ENCODE data around the gene GPLD1. TPM values are rescaled to one million over a fixed set of nuclear protein-coding genes. Genes with fewer than 3 reads are reported as not detected.

The GPLD1 gene
- total and polyA plus RNA-seq, 4 donors = 15.5 to 62.0 (median 22.2) TPM

DNA sequence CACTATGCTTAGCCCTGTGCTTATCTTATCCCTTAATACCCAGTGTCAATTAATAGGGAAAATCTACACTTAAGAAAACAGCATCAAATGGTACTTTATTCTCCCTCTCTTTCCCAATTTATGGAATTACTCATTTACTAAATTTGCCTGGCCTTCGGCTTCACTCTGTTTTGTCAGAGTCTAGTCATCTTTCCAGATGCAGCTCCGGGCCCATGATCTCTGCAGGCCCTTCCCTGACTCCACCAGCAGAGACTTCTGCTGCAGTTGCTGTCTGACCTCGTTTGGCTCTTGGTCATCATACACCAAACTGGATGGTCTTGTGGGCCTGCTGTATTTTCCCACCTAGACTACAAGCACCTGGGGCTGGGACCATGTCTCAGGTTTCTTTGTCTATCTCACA lies 59.3 kb downstream of the GPLD1 start:
- Histone ChIP-seq H3K27me3 (ENCODE audit: control insufficient read depth in 4 of 4, insufficient read depth in 4 of 4, low read length in 3 of 4) (no peaks in the 10 kb centered on the region), H3K9me3 (ENCODE audit: control insufficient read depth in 4 of 4, low read length in 3 of 4) (no peaks in the 10 kb centered on the region), H3K4me1 (ENCODE audit: control insufficient read depth in 4 of 4, insufficient read depth in 4 of 4, low read length in 3 of 4) (no peaks in the 10 kb centered on the region), H3K9ac (ENCODE audit: low read depth in 1 of 2, low read length in 2 of 2) (no peak overlapping the region), H3K4me3 (ENCODE audit: low read depth in 1 of 3, low read length in 3 of 3) (no peak overlapping the region), H3K36me3 (ENCODE audit: control insufficient read depth in 4 of 4, insufficient read depth in 3 of 4, low read depth in 1 of 4, low read length in 3 of 4) (peaks cover 5 to 52% (median 43%) of the 10 kb centered on the region in 4 donors), H3K27ac (ENCODE audit: low read depth in 1 of 2, low read length in 2 of 2) (no peak overlapping the region)
- TF ChIP-seq NR2F2 (IDR thresholded peaks at IDR 0.05) = no peak
- TF ChIP-seq YY1 (IDR thresholded peaks at IDR 0.05) = no peak
- TF ChIP-seq HNF4G (IDR thresholded peaks at IDR 0.05) = no peak
- TF ChIP-seq HNF4A (conservative IDR thresholded peaks at IDR 0.05) = no peak
- no peak for DNase-seq (ENCODE audit: low spot score)
- 77% methylated on average over 3 of the region's 3 CpGs for WGBS

DNA sequence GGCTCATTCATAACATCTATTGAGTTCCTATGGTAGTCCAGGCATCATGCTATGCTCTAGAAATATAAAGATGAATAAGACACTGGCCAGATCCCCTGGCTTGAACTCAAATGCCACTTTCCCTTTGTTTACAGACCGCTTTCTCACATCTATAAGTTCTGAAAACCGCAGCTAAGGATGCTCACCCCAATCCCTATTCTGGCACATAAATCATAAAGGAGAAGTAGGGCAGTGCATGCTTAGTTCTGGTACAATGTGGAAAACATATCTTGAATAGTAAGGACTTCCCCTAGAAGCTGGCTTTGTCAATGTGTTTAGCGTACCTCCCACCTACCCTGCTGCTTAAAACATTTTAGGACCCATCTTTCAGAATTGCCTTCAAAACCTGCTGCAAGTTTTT lies 60.2 kb downstream of the GPLD1 start:
- Histone ChIP-seq H3K4me3 (ENCODE audit: low read depth in 1 of 3, low read length in 3 of 3) (no peak overlapping the region), H3K9me3 (ENCODE audit: control insufficient read depth in 4 of 4, low read length in 3 of 4) (no peaks in the 10 kb centered on the region), H3K36me3 (ENCODE audit: control insufficient read depth in 4 of 4, insufficient read depth in 3 of 4, low read depth in 1 of 4, low read length in 3 of 4) (peaks cover 5 to 62% (median 52%) of the 10 kb centered on the region in 4 donors), H3K9ac (ENCODE audit: low read depth in 1 of 2, low read length in 2 of 2) (no peak overlapping the region), H3K27me3 (ENCODE audit: control insufficient read depth in 4 of 4, insufficient read depth in 4 of 4, low read length in 3 of 4) (no peaks in the 10 kb centered on the region), H3K4me1 (ENCODE audit: control insufficient read depth in 4 of 4, insufficient read depth in 4 of 4, low read length in 3 of 4) (no peaks in the 10 kb centered on the region), H3K27ac (ENCODE audit: low read depth in 1 of 2, low read length in 2 of 2) (no peak overlapping the region)
- TF ChIP-seq RAD21 (IDR thresholded peaks at IDR 0.05) (no peak), GABPA (IDR thresholded peaks at IDR 0.05 in 1 of 2, conservative IDR thresholded peaks at IDR 0.05 in 1 of 2) (no peak), YY1 (IDR thresholded peaks at IDR 0.05) (no peak), EGR1 (IDR thresholded peaks at IDR 0.05; ENCODE audit: low read depth in 2 of 2) (no peak)
- WGBS = 88% methylated on average over 3 of the region's 3 CpGs
- DNase-seq (ENCODE audit: low spot score) = no peak

DNA sequence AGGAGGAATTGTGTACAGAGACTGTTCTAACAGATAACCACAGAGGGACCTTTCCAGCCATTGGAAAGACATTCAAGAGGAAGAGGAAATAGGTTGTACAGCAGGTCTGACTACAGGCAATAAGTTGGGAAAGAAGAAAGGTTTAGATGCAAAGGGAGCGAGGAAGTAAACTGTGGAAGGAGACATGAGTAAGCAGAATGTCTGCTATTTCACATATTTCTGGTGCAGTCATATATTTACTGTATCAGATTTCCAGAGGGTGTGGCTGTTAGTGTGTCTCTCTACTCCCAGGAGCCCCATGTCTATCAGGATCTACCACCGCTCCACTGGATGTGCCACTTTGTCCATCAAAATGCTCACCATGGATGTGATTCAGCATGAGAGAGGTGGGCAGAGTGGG lies 60.8 kb downstream of the GPLD1 start:
- DNase-seq (ENCODE audit: low spot score) = no peak
- H3K4me3 ChIP-seq (ENCODE audit: low read depth in 1 of 3, low read length in 3 of 3) = no peak overlapping the region
- H3K4me1 ChIP-seq (ENCODE audit: control insufficient read depth in 4 of 4, insufficient read depth in 4 of 4, low read length in 3 of 4) = no peaks in the 10 kb centered on the region
- no peak overlapping the region for H3K9ac ChIP-seq (ENCODE audit: low read depth in 1 of 2, low read length in 2 of 2)
- peaks cover 5 to 63% (median 57%) of the 10 kb centered on the region in 4 donors for H3K36me3 ChIP-seq (ENCODE audit: control insufficient read depth in 4 of 4, insufficient read depth in 3 of 4, low read depth in 1 of 4, low read length in 3 of 4)
- TF ChIP-seq, protein P1, sequence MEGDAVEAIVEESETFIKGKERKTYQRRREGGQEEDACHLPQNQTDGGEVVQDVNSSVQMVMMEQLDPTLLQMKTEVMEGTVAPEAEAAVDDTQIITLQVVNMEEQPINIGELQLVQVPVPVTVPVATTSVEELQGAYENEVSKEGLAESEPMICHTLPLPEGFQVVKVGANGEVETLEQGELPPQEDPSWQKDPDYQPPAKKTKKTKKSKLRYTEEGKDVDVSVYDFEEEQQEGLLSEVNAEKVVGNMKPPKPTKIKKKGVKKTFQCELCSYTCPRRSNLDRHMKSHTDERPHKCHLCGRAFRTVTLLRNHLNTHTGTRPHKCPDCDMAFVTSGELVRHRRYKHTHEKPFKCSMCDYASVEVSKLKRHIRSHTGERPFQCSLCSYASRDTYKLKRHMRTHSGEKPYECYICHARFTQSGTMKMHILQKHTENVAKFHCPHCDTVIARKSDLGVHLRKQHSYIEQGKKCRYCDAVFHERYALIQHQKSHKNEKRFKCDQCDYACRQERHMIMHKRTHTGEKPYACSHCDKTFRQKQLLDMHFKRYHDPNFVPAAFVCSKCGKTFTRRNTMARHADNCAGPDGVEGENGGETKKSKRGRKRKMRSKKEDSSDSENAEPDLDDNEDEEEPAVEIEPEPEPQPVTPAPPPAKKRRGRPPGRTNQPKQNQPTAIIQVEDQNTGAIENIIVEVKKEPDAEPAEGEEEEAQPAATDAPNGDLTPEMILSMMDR (IDR thresholded peaks at IDR 0.05; ENCODE audit: low read depth, low read length, missing input control) = no peak
- TF ChIP-seq NR2F2 (IDR thresholded peaks at IDR 0.05) = no peak
- no peak for TF ChIP-seq JUND (IDR thresholded peaks at IDR 0.05)
- no peak for TF ChIP-seq SP1 (IDR thresholded peaks at IDR 0.05)
- TF ChIP-seq YY1 (IDR thresholded peaks at IDR 0.05) = no peak
- TF ChIP-seq, protein P2, sequence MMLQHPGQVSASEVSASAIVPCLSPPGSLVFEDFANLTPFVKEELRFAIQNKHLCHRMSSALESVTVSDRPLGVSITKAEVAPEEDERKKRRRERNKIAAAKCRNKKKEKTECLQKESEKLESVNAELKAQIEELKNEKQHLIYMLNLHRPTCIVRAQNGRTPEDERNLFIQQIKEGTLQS (IDR thresholded peaks at IDR 0.05) = no peak
- no peak for TF ChIP-seq HNF4A (conservative IDR thresholded peaks at IDR 0.05)
- no peak for TF ChIP-seq EGR1 (IDR thresholded peaks at IDR 0.05; ENCODE audit: low read depth in 2 of 2)
- no peak for TF ChIP-seq GABPA (IDR thresholded peaks at IDR 0.05 in 1 of 2, conservative IDR thresholded peaks at IDR 0.05 in 1 of 2)
- TF ChIP-seq HNF4G (IDR thresholded peaks at IDR 0.05) = no peak
- TF ChIP-seq RAD21 (IDR thresholded peaks at IDR 0.05) = no peak
- TF ChIP-seq, protein P3, sequence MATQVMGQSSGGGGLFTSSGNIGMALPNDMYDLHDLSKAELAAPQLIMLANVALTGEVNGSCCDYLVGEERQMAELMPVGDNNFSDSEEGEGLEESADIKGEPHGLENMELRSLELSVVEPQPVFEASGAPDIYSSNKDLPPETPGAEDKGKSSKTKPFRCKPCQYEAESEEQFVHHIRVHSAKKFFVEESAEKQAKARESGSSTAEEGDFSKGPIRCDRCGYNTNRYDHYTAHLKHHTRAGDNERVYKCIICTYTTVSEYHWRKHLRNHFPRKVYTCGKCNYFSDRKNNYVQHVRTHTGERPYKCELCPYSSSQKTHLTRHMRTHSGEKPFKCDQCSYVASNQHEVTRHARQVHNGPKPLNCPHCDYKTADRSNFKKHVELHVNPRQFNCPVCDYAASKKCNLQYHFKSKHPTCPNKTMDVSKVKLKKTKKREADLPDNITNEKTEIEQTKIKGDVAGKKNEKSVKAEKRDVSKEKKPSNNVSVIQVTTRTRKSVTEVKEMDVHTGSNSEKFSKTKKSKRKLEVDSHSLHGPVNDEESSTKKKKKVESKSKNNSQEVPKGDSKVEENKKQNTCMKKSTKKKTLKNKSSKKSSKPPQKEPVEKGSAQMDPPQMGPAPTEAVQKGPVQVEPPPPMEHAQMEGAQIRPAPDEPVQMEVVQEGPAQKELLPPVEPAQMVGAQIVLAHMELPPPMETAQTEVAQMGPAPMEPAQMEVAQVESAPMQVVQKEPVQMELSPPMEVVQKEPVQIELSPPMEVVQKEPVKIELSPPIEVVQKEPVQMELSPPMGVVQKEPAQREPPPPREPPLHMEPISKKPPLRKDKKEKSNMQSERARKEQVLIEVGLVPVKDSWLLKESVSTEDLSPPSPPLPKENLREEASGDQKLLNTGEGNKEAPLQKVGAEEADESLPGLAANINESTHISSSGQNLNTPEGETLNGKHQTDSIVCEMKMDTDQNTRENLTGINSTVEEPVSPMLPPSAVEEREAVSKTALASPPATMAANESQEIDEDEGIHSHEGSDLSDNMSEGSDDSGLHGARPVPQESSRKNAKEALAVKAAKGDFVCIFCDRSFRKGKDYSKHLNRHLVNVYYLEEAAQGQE (IDR thresholded peaks at IDR 0.05) = no peak
- TF ChIP-seq FOXA1 (IDR thresholded peaks at IDR 0.05) = no peak
- TF ChIP-seq RXRA (IDR thresholded peaks at IDR 0.05) = no peak
- TF ChIP-seq FOXA2 (IDR thresholded peaks at IDR 0.05) = no peak
- no peaks in the 10 kb centered on the region for H3K9me3 ChIP-seq (ENCODE audit: control insufficient read depth in 4 of 4, low read length in 3 of 4)
- WGBS = 93% methylated on average over 2 of the region's 2 CpGs
- no peaks in the 10 kb centered on the region for H3K27me3 ChIP-seq (ENCODE audit: control insufficient read depth in 4 of 4, insufficient read depth in 4 of 4, low read length in 3 of 4)
- H3K27ac ChIP-seq (ENCODE audit: low read depth in 1 of 2, low read length in 2 of 2) = no peak overlapping the region
